NT2/D1 (cell line): Measurements from ENCODE around the gene ERBB2.

Experiments used
- DNase-seq: peaks from one replicate; pipeline ENCODE4 v3.0.0-alpha.2; 2011; ENCODE audit warnings: low read depth, low spot score
- H3K27me3 ChIP-seq: 2 replicates; pipeline ENCODE4 v1.6.0; 2011; ENCODE audit warnings: mild to moderate bottlenecking; ENCODE audit not compliant: insufficient read length, insufficient read depth
- H3K36me3 ChIP-seq: 2 replicates; pipeline ENCODE4 v1.6.1; 2011; ENCODE audit warnings: mild to moderate bottlenecking, low read length, mixed read lengths; ENCODE audit not compliant: insufficient read depth, insufficient read length
- H3K4me1 ChIP-seq: 2 replicates; pipeline ENCODE4 v1.5.1; 2011; ENCODE audit not compliant: insufficient read depth, insufficient read length
- H3K4me3 ChIP-seq: 2 replicates; pipeline ENCODE4 v1.5.1; 2011; ENCODE audit warnings: low read depth; ENCODE audit not compliant: insufficient read length
- H3K9ac ChIP-seq: 2 replicates; pipeline ENCODE4 v1.6.0; 2011; ENCODE audit warnings: low read depth; ENCODE audit not compliant: insufficient read length
- H3K9me3 ChIP-seq: 2 replicates; pipeline ENCODE4 v1.5.1; 2011; ENCODE audit warnings: mild to moderate bottlenecking, low read length; ENCODE audit not compliant: insufficient read depth
- SUZ12 ChIP-seq: IDR thresholded peaks from 2 replicates; pipeline ENCODE4 v1.6.1; 2011; ENCODE audit not compliant: insufficient read length, insufficient read depth; ENCODE audit errors: extremely low read depth
- YY1 ChIP-seq: IDR thresholded peaks from 2 replicates; pipeline ENCODE4 v1.6.1; 2011; ENCODE audit not compliant: insufficient read length, insufficient read depth
- ZNF274 ChIP-seq: IDR thresholded peaks from 2 replicates; pipeline ENCODE4 v1.6.1; 2011; ENCODE audit warnings: mild to moderate bottlenecking, low read depth, low read length

Gene ERBB2

GRCh38 chr17:39672522-39673334 lies 27.1 kb upstream of the ERBB2 start:
- Histone ChIP-seq H3K36me3 (peaks cover 8% of the 10 kb centered on the region), H3K4me1 (peaks cover 15% of the 10 kb centered on the region), H3K4me3 (no peak overlapping the region), H3K27me3 (peaks cover 24% of the 10 kb centered on the region), H3K9ac (no peak overlapping the region), H3K9me3 (no peaks in the 10 kb centered on the region)
- TF ChIP-seq SUZ12 = no peak
- TF ChIP-seq ZNF274 = no peak
- TF ChIP-seq YY1 = no peak
- no peak for DNase-seq

- no peak for DNase-seq
Measured at GRCh38 chr17:39673335-39674081, 26.4 kb upstream of the ERBB2 start.

GRCh38 chr17:39674179-39674578 lies 25.7 kb upstream of the ERBB2 start:
- Histone ChIP-seq H3K9ac (peak overlapping the region; percentile 23), H3K4me3 (no peak overlapping the region), H3K36me3 (peaks cover 8% of the 10 kb centered on the region), H3K9me3 (no peaks in the 10 kb centered on the region), H3K4me1 (peaks cover 22% of the 10 kb centered on the region), H3K27me3 (peaks cover 16% of the 10 kb centered on the region)
- no peak for DNase-seq
- TF ChIP-seq SUZ12 (no peak), YY1 (no peak), ZNF274 (no peak)

More at GRCh38 chr17:39673335-39674081, 26.4 kb upstream of the ERBB2 start:
- peaks cover 21% of the 10 kb centered on the region for H3K27me3 ChIP-seq
- H3K4me3 ChIP-seq = no peak overlapping the region
- H3K4me1 ChIP-seq = peaks cover 22% of the 10 kb centered on the region
- H3K9me3 ChIP-seq = no peaks in the 10 kb centered on the region
- TF ChIP-seq ZNF274 = no peak
- no peak for TF ChIP-seq SUZ12
- no peak for TF ChIP-seq YY1
- no peak overlapping the region for H3K9ac ChIP-seq
- peaks cover 8% of the 10 kb centered on the region for H3K36me3 ChIP-seq

- DNase-seq = no peak
- H3K27me3 ChIP-seq = peaks cover 9% of the 10 kb centered on the region
- H3K9me3 ChIP-seq = no peaks in the 10 kb centered on the region
- H3K4me1 ChIP-seq = peaks cover 22% of the 10 kb centered on the region
- H3K9ac ChIP-seq = peak overlapping the region; percentile 17
- TF ChIP-seq YY1 (no peak), ZNF274 (no peak)
- peaks cover 8% of the 10 kb centered on the region for H3K36me3 ChIP-seq
- H3K4me3 ChIP-seq = no peak overlapping the region
Measured at GRCh38 chr17:39674702-39675389, 25.0 kb upstream of the ERBB2 start.

GRCh38 chr17:39675390-39676082 lies 24.3 kb upstream of the ERBB2 start:
- no peaks in the 10 kb centered on the region for H3K9me3 ChIP-seq
- no peak for TF ChIP-seq YY1
- H3K9ac ChIP-seq = peak overlapping the region; percentile 17
- H3K4me1 ChIP-seq = peaks cover 22% of the 10 kb centered on the region
- no peak overlapping the region for H3K4me3 ChIP-seq
- DNase-seq = no peak
- peaks cover 11% of the 10 kb centered on the region for H3K36me3 ChIP-seq
- H3K27me3 ChIP-seq = peaks cover 4% of the 10 kb centered on the region

- no peaks in the 10 kb centered on the region for H3K27me3 ChIP-seq
- H3K4me1 ChIP-seq = peaks cover 22% of the 10 kb centered on the region
- peak overlapping the region; percentile 18 for H3K9ac ChIP-seq
- DNase-seq = no peak
- peaks cover 11% of the 10 kb centered on the region for H3K36me3 ChIP-seq
- no peaks in the 10 kb centered on the region for H3K9me3 ChIP-seq
- TF ChIP-seq SUZ12 (no peak), YY1 (no peak), ZNF274 (no peak)
- no peak overlapping the region for H3K4me3 ChIP-seq
Measured at GRCh38 chr17:39676198-39676819, 23.6 kb upstream of the ERBB2 start.
